Esophagus (tissue), 2 donors: Measurements from ENCODE around the gene CA7. TPM values are rescaled to one million over a fixed set of nuclear protein-coding genes. Genes with fewer than 3 reads are reported as not detected.
A peak's percentile ranks its signal among the peaks of the same experiment; 100 is the strongest.

Source experiments
- H3K27ac ChIP-seq, 2 donors: one replicate each; pipeline ENCODE4 v1.5.1; 2013; ENCODE audit warnings: low read depth in 2 of 2, mild to moderate bottlenecking in 2 of 2, inconsistent platforms in 1 of 2, low read length in 1 of 2, moderate library complexity in 1 of 2
- H3K27me3 ChIP-seq, 2 donors: one replicate each; pipeline ENCODE4 v1.6.1; 2013; ENCODE audit warnings: low read length in 2 of 2, control low read depth in 1 of 2, mild to moderate bottlenecking in 1 of 2; ENCODE audit not compliant: insufficient read depth in 2 of 2, control insufficient read depth in 1 of 2
- H3K36me3 ChIP-seq, 2 donors: one replicate each; pipeline ENCODE4 v1.6.1; 2013; ENCODE audit warnings: low read length in 1 of 2; ENCODE audit not compliant: control insufficient read depth in 2 of 2, insufficient read depth in 2 of 2
- H3K4me1 ChIP-seq, 2 donors: one replicate each; pipeline ENCODE4 v1.6.1; 2013; ENCODE audit warnings: low read length in 1 of 2; ENCODE audit not compliant: control insufficient read depth in 2 of 2, insufficient read depth in 2 of 2
- H3K4me3 ChIP-seq, 2 donors: one replicate each; pipeline ENCODE4 v1.5.1; 2013; ENCODE audit warnings: low read length in 2 of 2, mild to moderate bottlenecking in 2 of 2, low read depth in 1 of 2, moderate library complexity in 1 of 2
- H3K9me3 ChIP-seq, 2 donors: one replicate each; pipeline ENCODE4 v1.6.1; 2013; ENCODE audit warnings: mild to moderate bottlenecking in 2 of 2, low read depth in 1 of 2, low read length in 1 of 2, moderate library complexity in 1 of 2; ENCODE audit not compliant: control insufficient read depth in 2 of 2, insufficient read depth in 1 of 2
- WGBS, 2 donors: extraction: QIAGEN DNeasy Blood & Tissue Kit; methylation state at CpG; one replicate each; pipeline ENCODE4 v1.1.7; 2013; 5-methylcytosine and 5-hydroxymethylcytosine counted together
- polyA plus RNA-seq, 2 donors: library from polyadenylated mRNA; stranded (reverse); fragments of 200-250 nt; gene quantifications; one replicate each; pipeline ENCODE4 v1.2.3, GENCODE V29; 2013
- donor health status: healthy with polysubstance abuse.
- donor health status: Bipolar disorder and iron deficiency.

Gene CA7
- polyA plus RNA-seq, 2 donors: 0.06 TPM; not detected in 1

GRCh38 chr16:66881014-66881417 lies 36.8 kb downstream of the CA7 start:
- H3K27me3 ChIP-seq: no peaks in the 10 kb centered on the region
- 2 to 4% methylated on average over 23 of the region's 23 CpGs for WGBS, 2 donors
- no peaks in the 10 kb centered on the region for H3K9me3 ChIP-seq
- peak overlapping the region in 1 of 2 donors; percentile 34 for H3K27ac ChIP-seq
- peak overlapping the region; percentile 77 to 86 for H3K4me3 ChIP-seq
- H3K4me1 ChIP-seq: peaks cover 0 to 3% of the 10 kb centered on the region in 2 donors
- H3K36me3 ChIP-seq: peaks cover 12 to 14% of the 10 kb centered on the region in 2 donors

- Histone ChIP-seq H3K9me3 (no peaks in the 10 kb centered on the region), H3K4me1 (peaks cover 0 to 3% of the 10 kb centered on the region in 2 donors), H3K4me3 (peak overlapping the region in 1 of 2 donors; percentile 77), H3K27ac (no peak overlapping the region), H3K27me3 (no peaks in the 10 kb centered on the region), H3K36me3 (peaks cover 12 to 15% of the 10 kb centered on the region in 2 donors)
- 70 to 78% methylated on average over 2 of the region's 2 CpGs for WGBS, 2 donors
Measured at GRCh38 chr16:66881560-66881959, 37.3 kb downstream of the CA7 start.

DNA sequence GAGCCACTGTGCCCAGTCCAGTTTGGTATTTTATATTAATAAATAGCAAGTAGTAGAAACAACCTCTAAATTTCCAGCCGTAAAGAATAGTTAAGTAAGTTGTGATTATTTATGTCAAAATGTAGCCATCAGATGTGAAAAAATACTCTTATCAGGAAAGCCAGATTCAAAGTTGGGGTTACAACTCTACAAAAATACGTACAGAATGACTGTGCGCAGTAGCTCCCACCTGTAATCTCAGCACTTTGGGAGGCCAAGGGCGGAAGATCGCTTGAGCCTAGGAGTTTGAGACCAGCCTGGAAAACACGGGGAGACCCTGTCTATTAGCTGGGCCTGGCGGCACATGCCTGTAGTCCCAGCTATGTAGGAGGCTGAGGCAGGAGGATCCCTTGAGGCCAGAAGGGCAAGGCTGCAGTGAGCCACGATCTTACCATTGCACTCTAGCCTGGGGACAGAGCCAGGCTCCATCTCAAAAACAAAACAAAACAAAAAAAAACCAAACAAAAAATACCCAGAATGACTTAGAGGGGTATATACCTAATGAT lies 37.8 kb downstream of the CA7 start:
- no peaks in the 10 kb centered on the region for H3K27me3 ChIP-seq
- H3K9me3 ChIP-seq: no peaks in the 10 kb centered on the region
- peaks cover 0 to 3% of the 10 kb centered on the region in 2 donors for H3K4me1 ChIP-seq
- no peak overlapping the region for H3K4me3 ChIP-seq
- peaks cover 12 to 17% of the 10 kb centered on the region in 2 donors for H3K36me3 ChIP-seq
- H3K27ac ChIP-seq: no peak overlapping the region
- 90% methylated on average over 8 of the region's 8 CpGs for WGBS, 2 donors

DNA sequence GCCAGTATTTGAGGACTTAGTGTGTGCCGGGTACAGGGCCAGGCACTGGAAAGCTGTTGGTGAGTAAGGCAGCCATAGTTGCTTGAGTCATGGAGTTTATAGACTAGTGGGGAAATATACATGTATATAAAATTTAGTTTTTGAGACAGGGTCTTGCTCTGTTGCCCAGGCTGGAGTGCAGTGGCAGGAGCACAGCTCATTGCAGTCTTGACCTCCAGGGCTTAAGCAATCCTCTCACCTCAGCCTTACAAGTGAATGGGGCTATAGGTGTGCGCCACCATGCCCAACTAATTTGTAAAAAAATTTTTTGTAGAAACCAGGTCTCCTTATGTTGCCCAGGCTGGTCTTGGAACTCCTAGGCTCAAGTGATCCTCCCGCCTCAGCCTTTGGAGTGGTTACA lies 38.5 kb downstream of the CA7 start:
- 93 to 95% methylated on average over 3 of the region's 3 CpGs for WGBS, 2 donors
- Histone ChIP-seq H3K4me3 (no peak overlapping the region), H3K9me3 (no peaks in the 10 kb centered on the region), H3K4me1 (peaks cover 0 to 3% of the 10 kb centered on the region in 2 donors), H3K27ac (no peak overlapping the region), H3K27me3 (no peaks in the 10 kb centered on the region), H3K36me3 (peaks cover 12 to 17% of the 10 kb centered on the region in 2 donors)

DNA sequence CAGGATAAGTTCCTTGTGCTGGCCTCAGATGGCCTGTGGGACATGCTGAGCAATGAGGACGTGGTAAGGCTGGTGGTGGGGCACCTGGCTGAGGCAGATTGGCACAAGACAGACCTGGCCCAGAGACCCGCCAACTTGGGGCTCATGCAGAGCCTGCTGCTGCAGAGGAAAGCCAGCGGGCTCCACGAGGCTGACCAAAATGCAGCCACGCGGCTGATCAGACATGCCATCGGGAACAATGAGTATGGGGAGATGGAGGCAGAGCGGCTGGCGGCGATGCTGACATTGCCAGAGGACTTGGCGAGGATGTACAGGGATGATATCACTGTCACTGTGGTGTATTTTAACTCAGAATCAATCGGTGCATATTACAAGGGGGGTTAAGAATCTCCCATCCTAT lies 41.3 kb downstream of the CA7 start:
- peaks cover 14 to 17% of the 10 kb centered on the region in 2 donors for H3K36me3 ChIP-seq
- H3K27ac ChIP-seq: no peak overlapping the region
- no peaks in the 10 kb centered on the region for H3K27me3 ChIP-seq
- 89 to 90% methylated on average over 12 of the region's 12 CpGs for WGBS, 2 donors
- H3K4me3 ChIP-seq: no peak overlapping the region
- no peaks in the 10 kb centered on the region for H3K9me3 ChIP-seq
- H3K4me1 ChIP-seq: peaks cover 0 to 3% of the 10 kb centered on the region in 2 donors

DNA sequence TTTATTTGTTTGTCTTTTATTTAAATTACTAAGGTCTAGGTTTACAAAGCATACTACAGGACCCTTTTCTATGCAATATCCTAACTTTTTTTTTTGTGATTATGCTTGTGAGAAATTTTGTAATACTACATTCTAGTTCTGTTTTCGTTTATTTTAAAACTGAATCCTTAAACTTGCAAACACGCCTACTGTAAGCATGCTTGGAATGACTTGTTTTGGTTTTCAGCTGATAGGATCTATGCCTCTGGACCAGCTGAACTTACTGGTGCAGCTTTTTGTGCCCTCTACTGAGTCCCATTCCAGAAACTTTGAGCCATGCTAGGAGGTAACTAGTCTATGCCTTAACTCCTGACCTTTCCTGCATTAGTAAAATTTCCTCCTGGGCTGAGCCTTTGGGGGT lies 42.1 kb downstream of the CA7 start:
- 56 to 63% methylated on average over 2 of the region's 2 CpGs for WGBS, 2 donors
- H3K4me1 ChIP-seq: peaks cover 0 to 3% of the 10 kb centered on the region in 2 donors
- H3K9me3 ChIP-seq: no peaks in the 10 kb centered on the region
- H3K27ac ChIP-seq: no peak overlapping the region
- no peaks in the 10 kb centered on the region for H3K27me3 ChIP-seq
- H3K4me3 ChIP-seq: no peak overlapping the region
- H3K36me3 ChIP-seq: peaks cover 14 to 17% of the 10 kb centered on the region in 2 donors

- H3K4me1 ChIP-seq: peaks cover 0 to 3% of the 10 kb centered on the region in 2 donors
- H3K36me3 ChIP-seq: peaks cover 14 to 17% of the 10 kb centered on the region in 2 donors
- WGBS, 2 donors: 84 to 85% methylated on average over 3 of the region's 3 CpGs
- H3K9me3 ChIP-seq: no peaks in the 10 kb centered on the region
- no peak overlapping the region for H3K27ac ChIP-seq
- H3K4me3 ChIP-seq: no peak overlapping the region
- H3K27me3 ChIP-seq: no peaks in the 10 kb centered on the region
Measured at GRCh38 chr16:66886914-66887313, 42.7 kb downstream of the CA7 start.

GRCh38 chr16:66888647-66889615 lies 44.7 kb downstream of the CA7 start:
- Histone ChIP-seq H3K27me3 (no peaks in the 10 kb centered on the region), H3K27ac (no peak overlapping the region), H3K4me3 (no peak overlapping the region), H3K9me3 (no peaks in the 10 kb centered on the region), H3K36me3 (peaks cover 14 to 17% of the 10 kb centered on the region in 2 donors), H3K4me1 (peaks cover 0 to 3% of the 10 kb centered on the region in 2 donors)
- WGBS, 2 donors: 91 to 93% methylated on average over 6 of the region's 6 CpGs

- Histone ChIP-seq H3K4me3 (no peak overlapping the region), H3K27ac (no peak overlapping the region), H3K9me3 (no peaks in the 10 kb centered on the region), H3K36me3 (peaks cover 13% of the 10 kb centered on the region in 2 donors), H3K4me1 (peaks cover 0 to 3% of the 10 kb centered on the region in 2 donors), H3K27me3 (no peaks in the 10 kb centered on the region)
- 41 to 55% methylated on average over 4 of the region's 4 CpGs for WGBS, 2 donors
Measured at GRCh38 chr16:66889622-66890021, 45.4 kb downstream of the CA7 start.
